OCI-LY3 (cell line): ENCODE results near the gene IPO11.

ENCODE experiments used
- CTCF ChIP-seq: fragments of 200-600, 300-600 bp; sonication (generic); IDR thresholded peaks from 2 replicates; pipeline ENCODE4 v1.5.1; 2014; ENCODE audit warnings: antibody characterized with exemption, low read length, low read depth
- EZH2phosphoT487 ChIP-seq: fragments of 200-600 bp; shearing (Covaris generic); IDR thresholded peaks from 2 replicates; pipeline ENCODE4 v1.6.1; 2018; ENCODE audit warnings: antibody characterized with exemption, mixed run types, low read depth

GRCh38 chr5:62534461-62535236 is 122.1 kb downstream of the IPO11 start:
- no peak for TF ChIP-seq EZH2phosphoT487
- TF ChIP-seq CTCF, result no peak
